Measurements from ENCODE around the gene TAF1A.

DNA sequence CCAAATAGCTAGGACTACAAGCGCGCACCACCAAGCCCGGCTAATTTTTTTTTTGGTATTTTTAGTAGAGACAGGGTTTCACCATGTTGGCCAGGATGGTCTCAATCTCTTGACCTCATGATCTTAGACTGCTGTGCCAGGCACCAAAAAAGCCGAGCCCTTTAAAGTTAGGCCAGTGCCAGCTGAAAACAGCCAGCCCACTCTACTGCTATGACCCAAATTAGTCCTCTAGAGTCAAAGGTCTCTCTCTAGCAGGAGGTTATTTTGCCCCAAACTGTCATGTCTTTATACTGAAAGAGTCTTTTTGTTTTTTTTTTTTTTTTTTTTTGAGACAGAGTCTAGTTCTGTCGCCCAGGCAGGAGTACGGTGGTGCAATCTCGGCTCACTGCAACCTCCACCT, 32.2 kb downstream of the TAF1A start:
- no peak for TF ChIP-seq CTCF (IDR thresholded peaks at IDR 0.05; ENCODE audit: insufficient read depth, low read length)
- TF ChIP-seq POLR2AphosphoS5 (IDR thresholded peaks at IDR 0.05; ENCODE audit: low read depth): no peak
